ENCODE measurements around the gene NLRC5. TPM values are rescaled to one million over a fixed set of nuclear protein-coding genes. Genes with fewer than 3 reads are reported as not detected.

NLRC5 gene
- total and polyA plus RNA-seq, 10 donors = 52.0 to 401 (median 219) TPM

GRCh38 chr16:57130950-57131321, 141.6 kb downstream of the NLRC5 start:
- DNase-seq = no peak
- no peak overlapping the region for H3K4me3 ChIP-seq
- no peaks in the 10 kb centered on the region for H3K9me3 ChIP-seq
- H3K4me1 ChIP-seq = peaks cover 10 to 95% (median 20%) of the 10 kb centered on the region in 6 donors
- H3K27me3 ChIP-seq (replicated peaks in 1 of 7) = no peaks in the 10 kb centered on the region
- 84 to 96% (median 90%) methylated on average over 6 of the region's 6 CpGs for WGBS, 5 donors
- intact Hi-C loops (cut with DNase I; ENCODE audit: low total_unique reads) = no loop called here
- peak overlapping the region in 4 of 8 donors; percentile 4 to 80 (median 50) for H3K27ac ChIP-seq
- TF ChIP-seq CTCF (IDR thresholded peaks at IDR 0.05 in 8 of 11, conservative IDR thresholded peaks at IDR 0.05 in 3 of 11) (no peak), POLR2AphosphoS5 (IDR thresholded peaks at IDR 0.05) (no peak), POLR2A (IDR thresholded peaks at IDR 0.05) (no peak)
- H3K36me3 ChIP-seq = peaks cover 0 to 85% (median 0%) of the 10 kb centered on the region in 6 donors

GRCh38 chr16:57131351-57131970, 142.1 kb downstream of the NLRC5 start:
- Histone ChIP-seq H3K4me3 (no peak overlapping the region), H3K27ac (peak overlapping the region in 2 of 8 donors; percentile 49 to 80), H3K4me1 (peaks cover 10 to 94% (median 23%) of the 10 kb centered on the region in 6 donors), H3K36me3 (peaks cover 0 to 85% (median 0%) of the 10 kb centered on the region in 6 donors), H3K27me3 (replicated peaks in 1 of 7) (no peaks in the 10 kb centered on the region), H3K9me3 (no peaks in the 10 kb centered on the region)
- 75 to 90% (median 86%) methylated on average over 17 of the region's 17 CpGs for WGBS, 5 donors
- TF ChIP-seq POLR2AphosphoS5 (IDR thresholded peaks at IDR 0.05) (no peak), POLR2A (IDR thresholded peaks at IDR 0.05) (no peak), CTCF (IDR thresholded peaks at IDR 0.05 in 8 of 11, conservative IDR thresholded peaks at IDR 0.05 in 3 of 11) (no peak)
- intact Hi-C loops (cut with DNase I; ENCODE audit: low total_unique reads) = no loop called here
- no peak for DNase-seq

- no peak overlapping the region for H3K4me3 ChIP-seq
- 83 to 100% (median 91%) methylated on average over 1 of the region's 1 CpG for WGBS, 5 donors
- H3K9me3 ChIP-seq = no peaks in the 10 kb centered on the region
- peaks cover 0 to 86% (median 0%) of the 10 kb centered on the region in 6 donors for H3K36me3 ChIP-seq
- no peaks in the 10 kb centered on the region for H3K27me3 ChIP-seq (replicated peaks in 1 of 7)
- peaks cover 10 to 92% (median 23%) of the 10 kb centered on the region in 6 donors for H3K4me1 ChIP-seq
- DNase-seq = no peak
- peak overlapping the region in 3 of 8 donors; percentile 78 to 85 (median 80) for H3K27ac ChIP-seq
- no peak for TF ChIP-seq CTCF (IDR thresholded peaks at IDR 0.05 in 8 of 11, conservative IDR thresholded peaks at IDR 0.05 in 3 of 11)
- no peak for TF ChIP-seq POLR2A (IDR thresholded peaks at IDR 0.05)
- TF ChIP-seq POLR2AphosphoS5 (IDR thresholded peaks at IDR 0.05) = no peak
- intact Hi-C loops (cut with DNase I; ENCODE audit: low total_unique reads) = no loop called here
Measured at GRCh38 chr16:57132470-57132869, 143.1 kb downstream of the NLRC5 start.

- no peak overlapping the region for H3K4me3 ChIP-seq
- intact Hi-C loops (cut with DNase I; ENCODE audit: low total_unique reads) = no loop called here
- peaks cover 10 to 89% (median 23%) of the 10 kb centered on the region in 6 donors for H3K4me1 ChIP-seq
- no peaks in the 10 kb centered on the region for H3K27me3 ChIP-seq (replicated peaks in 1 of 7)
- no peaks in the 10 kb centered on the region for H3K9me3 ChIP-seq
- H3K27ac ChIP-seq = peak overlapping the region in 5 of 8 donors; percentile 2 to 85 (median 78)
- peaks cover 0 to 86% (median 0%) of the 10 kb centered on the region in 6 donors for H3K36me3 ChIP-seq
- TF ChIP-seq CTCF (IDR thresholded peaks at IDR 0.05 in 8 of 11, conservative IDR thresholded peaks at IDR 0.05 in 3 of 11) (no peak), POLR2A (IDR thresholded peaks at IDR 0.05) (no peak), POLR2AphosphoS5 (IDR thresholded peaks at IDR 0.05) (no peak)
- DNase-seq = no peak
- WGBS, 5 donors = 66 to 79% (median 71%) methylated on average over 4 of the region's 4 CpGs
Measured at GRCh38 chr16:57133031-57133430, 143.7 kb downstream of the NLRC5 start.

All from spleen (tissue), 11 donors.